Astrocyte (in vitro differentiated cells and primary cell): ENCODE measurements around the gene BMAL1. TPM values are rescaled to one million over a fixed set of nuclear protein-coding genes. Genes with fewer than 3 reads are reported as not detected.

Experiments used
- DNase-seq: peaks from one replicate; pipeline ENCODE4 v3.0.0-alpha.2; 2010; ENCODE audit warnings: low read depth
- FAIRE-seq: peaks from 2 replicates; lab custom pipeline; 2011; peaks lifted over from hg19 to GRCh38; lab: Jason Lieb, UNC
- H2AFZ ChIP-seq: 2 replicates; pipeline ENCODE4 v1.6.0; 2012; ENCODE audit warnings: low read depth, low read length, inconsistent platforms
- H3K27ac ChIP-seq: 2 replicates; pipeline ENCODE4 v1.5.1; 2011; ENCODE audit warnings: low read depth, low read length, inconsistent platforms
- H3K27me3 ChIP-seq: 2 replicates; pipeline ENCODE4 v1.6.0; 2011; ENCODE audit warnings: low read length, inconsistent platforms; ENCODE audit not compliant: insufficient read depth
- H3K36me3 ChIP-seq: 2 replicates; pipeline ENCODE4 v1.5.1; 2011; ENCODE audit warnings: low read length, inconsistent platforms; ENCODE audit not compliant: insufficient read depth
- H3K4me1 ChIP-seq: 2 replicates; pipeline ENCODE4 v1.5.1; 2011; ENCODE audit warnings: low read length, inconsistent platforms; ENCODE audit not compliant: insufficient read depth
- H3K4me2 ChIP-seq: 2 replicates; pipeline ENCODE4 v1.6.0; 2012; ENCODE audit warnings: low read length, inconsistent platforms
- H3K4me3 ChIP-seq: 2 replicates; pipeline ENCODE4 v1.5.1; 2011; ENCODE audit warnings: low read depth, mild to moderate bottlenecking, low read length, inconsistent platforms; ENCODE audit not compliant: insufficient read depth
- H3K79me2 ChIP-seq: 2 replicates; pipeline ENCODE4 v1.6.0; 2012; ENCODE audit warnings: mild to moderate bottlenecking, low read length, inconsistent platforms; ENCODE audit not compliant: insufficient read depth
- H3K9ac ChIP-seq: 2 replicates; pipeline ENCODE4 v1.6.0; 2012; ENCODE audit warnings: mild to moderate bottlenecking, low read length, inconsistent platforms
- H3K9me3 ChIP-seq: 2 replicates; pipeline ENCODE4 v1.5.1; 2012; ENCODE audit warnings: low read depth, mild to moderate bottlenecking, low read length, inconsistent platforms; ENCODE audit not compliant: insufficient read depth
- H4K20me1 ChIP-seq: 2 replicates; pipeline ENCODE4 v1.6.0; 2012; ENCODE audit warnings: low read length, inconsistent platforms; ENCODE audit not compliant: insufficient read depth
- H3K27ac Mint-ChIP-seq: one replicate; pipeline ENCODE4 v1.8.0; 2021; ENCODE audit warnings: mild to moderate bottlenecking, mixed read lengths; ENCODE audit not compliant: unreplicated experiment
- H3K27me3 Mint-ChIP-seq: one replicate; pipeline ENCODE4 v1.8.0; 2021; ENCODE audit warnings: low read depth, mixed read lengths; ENCODE audit not compliant: unreplicated experiment
- H3K36me3 Mint-ChIP-seq: one replicate; pipeline ENCODE4 v1.8.0; 2021; ENCODE audit warnings: low read depth, mixed read lengths; ENCODE audit not compliant: unreplicated experiment
- H3K4me1 Mint-ChIP-seq: one replicate; pipeline ENCODE4 v1.8.0; 2021; ENCODE audit warnings: low read depth, mixed read lengths; ENCODE audit not compliant: unreplicated experiment
- H3K4me3 Mint-ChIP-seq: one replicate; pipeline ENCODE4 v1.8.0; 2021; ENCODE audit warnings: mild to moderate bottlenecking, moderate library complexity, mixed read lengths; ENCODE audit not compliant: unreplicated experiment
- H3K9me3 Mint-ChIP-seq: one replicate; pipeline ENCODE4 v1.8.0; 2021; ENCODE audit warnings: mild to moderate bottlenecking, mixed read lengths; ENCODE audit not compliant: unreplicated experiment
- CTCF ChIP-seq: IDR thresholded peaks from 2 replicates; pipeline ENCODE4 v1.5.1; 2011; ENCODE audit warnings: low read depth, mild to moderate bottlenecking, inconsistent platforms, low read length, moderate library complexity; ENCODE audit not compliant: insufficient read depth
- EZH2 ChIP-seq: IDR thresholded peaks from 2 replicates; pipeline ENCODE4 v1.6.1; 2012; ENCODE audit warnings: mild to moderate bottlenecking, low read length, inconsistent platforms; ENCODE audit not compliant: insufficient read depth
- total RNA-seq: library from RNA; stranded (reverse); gene quantifications from 2 replicates; pipeline ENCODE4 v1.2.1, GENCODE V29; 2021

Gene BMAL1
- total RNA-seq, 1 donor from 2014 or later: 26.9 TPM

- H3K36me3 ChIP-seq: no peaks in the 10 kb centered on the region
- TF ChIP-seq EZH2 (no peak), CTCF (no peak)
- DNase-seq: no peak
- FAIRE-seq: no peak
- peaks cover 6% of the 10 kb centered on the region for H3K36me3 Mint-ChIP-seq
- H3K27me3 ChIP-seq: no peaks in the 10 kb centered on the region
- peaks cover 36% of the 10 kb centered on the region for H3K4me1 Mint-ChIP-seq
- H4K20me1 ChIP-seq: no peaks in the 10 kb centered on the region
- H3K27me3 Mint-ChIP-seq: no peaks in the 10 kb centered on the region
- no peak overlapping the region for H2AFZ ChIP-seq
- H3K27ac Mint-ChIP-seq: no peak overlapping the region
- no peak overlapping the region for H3K4me2 ChIP-seq
- H3K27ac ChIP-seq: no peak overlapping the region
- no peak overlapping the region for H3K4me3 Mint-ChIP-seq
- H3K9me3 Mint-ChIP-seq: no peaks in the 10 kb centered on the region
- no peaks in the 10 kb centered on the region for H3K79me2 ChIP-seq
- H3K9me3 ChIP-seq: no peaks in the 10 kb centered on the region
- peaks cover 28% of the 10 kb centered on the region for H3K4me1 ChIP-seq
- H3K9ac ChIP-seq: no peak overlapping the region
- no peak overlapping the region for H3K4me3 ChIP-seq
Measured at GRCh38 chr11:13328286-13328685, 50.7 kb downstream of the BMAL1 start.

DNA sequence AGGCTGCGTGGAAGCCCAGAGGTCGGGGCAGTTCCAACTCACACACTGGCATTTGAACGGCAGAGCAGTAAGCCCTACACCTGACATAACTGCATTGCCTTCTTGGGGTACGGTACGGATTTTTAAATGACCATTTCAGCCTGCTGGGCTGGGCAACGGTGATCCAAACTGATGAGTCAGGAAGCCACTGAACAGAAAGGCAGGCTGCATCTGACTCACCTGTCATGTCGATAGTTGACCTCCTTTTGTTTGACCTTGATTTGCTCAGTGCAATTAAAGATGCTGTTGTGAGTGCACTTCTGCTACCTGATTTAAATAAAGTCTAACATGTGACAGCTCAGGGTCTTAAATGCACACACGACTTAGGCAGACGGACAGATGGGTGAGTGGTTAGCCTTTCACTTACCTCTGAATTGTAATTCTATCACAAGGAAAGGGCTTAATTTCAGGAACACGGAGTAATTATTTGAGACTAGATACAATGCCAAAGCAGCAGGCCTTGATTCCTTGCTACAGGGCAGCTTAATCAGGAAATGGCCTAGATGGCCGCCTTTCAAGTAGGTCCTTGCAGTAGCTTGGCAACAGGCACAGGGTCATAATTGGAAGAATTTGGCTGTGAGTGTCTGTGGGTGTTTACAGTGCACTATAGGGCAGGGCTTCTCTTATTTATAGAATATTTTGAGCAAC, 52.2 kb downstream of the BMAL1 start:
- H3K36me3 Mint-ChIP-seq: peaks cover 6% of the 10 kb centered on the region
- Histone ChIP-seq H3K79me2 (no peaks in the 10 kb centered on the region), H3K27me3 (no peaks in the 10 kb centered on the region), H3K9me3 (no peaks in the 10 kb centered on the region), H3K27ac (no peak overlapping the region), H3K4me2 (peak overlapping the region; percentile 28), H4K20me1 (no peaks in the 10 kb centered on the region), H3K4me1 (peaks cover 38% of the 10 kb centered on the region), H2AFZ (no peak overlapping the region), H3K9ac (no peak overlapping the region), H3K4me3 (no peak overlapping the region), H3K36me3 (no peaks in the 10 kb centered on the region)
- no peak overlapping the region for H3K4me3 Mint-ChIP-seq
- DNase-seq (peak; percentile 48), FAIRE-seq (no peak)
- no peaks in the 10 kb centered on the region for H3K9me3 Mint-ChIP-seq
- TF ChIP-seq CTCF: no peak
- TF ChIP-seq EZH2: no peak
- no peak overlapping the region for H3K27ac Mint-ChIP-seq
- peaks cover 36% of the 10 kb centered on the region for H3K4me1 Mint-ChIP-seq
- H3K27me3 Mint-ChIP-seq: no peaks in the 10 kb centered on the region

DNA sequence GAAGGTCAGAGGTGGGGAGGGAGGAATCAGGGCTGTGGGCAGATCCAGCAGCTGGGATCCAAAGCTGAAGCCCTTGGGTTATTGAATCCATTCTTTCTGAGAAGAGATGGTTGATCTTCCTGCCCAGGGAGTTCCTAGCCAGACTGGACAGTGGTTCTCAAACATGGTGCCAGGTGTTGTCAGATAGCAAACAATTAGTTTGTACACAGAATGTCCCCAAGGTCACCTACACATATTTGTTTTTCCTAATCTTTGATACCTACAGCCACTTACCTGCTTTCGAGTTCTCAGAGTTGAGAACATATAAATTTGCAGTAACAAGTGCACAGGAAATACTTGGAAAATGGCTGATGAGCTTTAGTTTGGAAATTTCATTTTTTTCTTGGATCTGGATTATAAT, 54.5 kb downstream of the BMAL1 start:
- Histone ChIP-seq H3K9ac (no peak overlapping the region), H4K20me1 (no peaks in the 10 kb centered on the region), H3K4me3 (no peak overlapping the region), H3K27me3 (no peaks in the 10 kb centered on the region), H3K4me1 (peaks cover 52% of the 10 kb centered on the region), H3K4me2 (no peak overlapping the region), H3K36me3 (no peaks in the 10 kb centered on the region), H3K9me3 (no peaks in the 10 kb centered on the region), H3K27ac (no peak overlapping the region), H3K79me2 (no peaks in the 10 kb centered on the region), H2AFZ (no peak overlapping the region)
- FAIRE-seq: no peak
- no peaks in the 10 kb centered on the region for H3K27me3 Mint-ChIP-seq
- H3K4me1 Mint-ChIP-seq: peaks cover 51% of the 10 kb centered on the region
- peaks cover 6% of the 10 kb centered on the region for H3K36me3 Mint-ChIP-seq
- H3K27ac Mint-ChIP-seq: no peak overlapping the region
- TF ChIP-seq EZH2: no peak
- no peak for TF ChIP-seq CTCF
- DNase-seq: no peak
- no peaks in the 10 kb centered on the region for H3K9me3 Mint-ChIP-seq
- no peak overlapping the region for H3K4me3 Mint-ChIP-seq
